Keratinocyte (primary cell): ENCODE results near the gene ALKAL2. TPM values are rescaled to one million over a fixed set of nuclear protein-coding genes. Genes with fewer than 3 reads are reported as not detected.

Experiments
- DNase-seq: peaks from one replicate; pipeline ENCODE4 v3.0.0-alpha.2; 2011; ENCODE audit warnings: low read depth, missing footprints, low spot score
- FAIRE-seq: peaks from 2 replicates; lab custom pipeline; 2011; peaks lifted over from hg19 to GRCh38; lab: Jason Lieb, UNC
- H2AFZ ChIP-seq: 2 replicates; pipeline ENCODE4 v1.6.0; 2012; ENCODE audit warnings: low read length, control low read depth, inconsistent platforms; ENCODE audit not compliant: control insufficient read depth
- H3K27ac ChIP-seq: 2 replicates; pipeline ENCODE4 v1.5.1; 2011; ENCODE audit warnings: low read length; ENCODE audit not compliant: control insufficient read depth, insufficient read depth
- H3K27me3 ChIP-seq: 3 replicates; pipeline ENCODE4 v1.6.0; 2011; ENCODE audit warnings: low read length; ENCODE audit not compliant: control insufficient read depth, insufficient read depth; ENCODE audit errors: extremely low read depth
- H3K36me3 ChIP-seq, 2 experiments: 2 replicates in 1 of 2; 3 replicates in 1 of 2; pipeline ENCODE4 v1.5.1; 2011; ENCODE audit warnings: low read length in 2 of 2, mild to moderate bottlenecking in 1 of 2; ENCODE audit not compliant: control insufficient read depth in 2 of 2, insufficient read depth in 2 of 2; ENCODE audit errors: extremely low read depth in 1 of 2
- H3K4me1 ChIP-seq: 3 replicates; pipeline ENCODE4 v1.5.1; 2011; ENCODE audit warnings: low read length; ENCODE audit not compliant: control insufficient read depth, insufficient read depth; ENCODE audit errors: extremely low read depth
- H3K4me2 ChIP-seq: 3 replicates; pipeline ENCODE4 v1.6.0; 2011; ENCODE audit warnings: low read depth, low read length; ENCODE audit not compliant: control insufficient read depth, insufficient read depth; ENCODE audit errors: extremely low read depth
- H3K4me3 ChIP-seq, 3 experiments: fragments of 200-600 bp in 1 of 3; sonication (generic) in 1 of 3; 2 replicates in 2 of 3; 3 replicates in 1 of 3; pipeline ENCODE4 v1.5.1; 2011 to 2016; ENCODE audit warnings: low read length in 3 of 3, mild to moderate bottlenecking in 3 of 3, control low read depth in 2 of 3, inconsistent platforms in 1 of 3, low read depth in 1 of 3, mixed read lengths in 1 of 3, mixed run types in 1 of 3, moderate library complexity in 1 of 3; ENCODE audit not compliant: control insufficient read depth in 2 of 3, insufficient read depth in 2 of 3; ENCODE audit errors: extremely low read depth in 1 of 3
- H3K79me2 ChIP-seq: 2 replicates; pipeline ENCODE4 v1.6.0; 2012; ENCODE audit warnings: low read length; ENCODE audit not compliant: control insufficient read depth, insufficient read depth
- H3K9ac ChIP-seq: 3 replicates; pipeline ENCODE4 v1.6.0; 2011; ENCODE audit warnings: low read length; ENCODE audit not compliant: control insufficient read depth, insufficient read depth; ENCODE audit errors: extremely low read depth
- H3K9me1 ChIP-seq: 3 replicates; pipeline ENCODE4 v1.6.0; 2011; ENCODE audit warnings: low read length; ENCODE audit not compliant: control insufficient read depth, insufficient read depth; ENCODE audit errors: extremely low read depth
- H3K9me3 ChIP-seq: 2 replicates; pipeline ENCODE4 v1.5.1; 2012; ENCODE audit warnings: low read depth, low read length; ENCODE audit not compliant: control insufficient read depth
- H4K20me1 ChIP-seq: 3 replicates; pipeline ENCODE4 v1.6.0; 2011; ENCODE audit warnings: low read length; ENCODE audit not compliant: control insufficient read depth, insufficient read depth; ENCODE audit errors: extremely low read depth
- EZH2 ChIP-seq: IDR thresholded peaks from one replicate; pipeline ENCODE4 v1.6.1; 2012; ENCODE audit warnings: inconsistent platforms, mild to moderate bottlenecking, low read length, moderate library complexity
- dilution Hi-C: fragments of 300-500 bp; cut with MboI; formaldehyde crosslinking; loops from one replicate; pipeline ENCODE4 v1.7.0; 2020; ENCODE audit warnings: low sequenced_read_pairs; ENCODE audit not compliant: extremely low pct_ligation_motif_present
- polyA plus RNA-seq, 5 experiments: library from polyadenylated mRNA; depleted of rRNA in 3 of 5; stranded (reverse) in 3 of 5; stranded (forward) in 1 of 5; unstranded in 1 of 5; fragments of >200 nt; gene quantifications; 1 replicate in 1 of 5; 2 replicates in 3 of 5; 3 replicates in 1 of 5; pipeline versions ENCODE4 v1.2.1 to v1.2.3, GENCODE V29; 2011 to 2012; ENCODE audit warnings: missing spikeins in 2 of 5, low read depth in 1 of 5, low replicate concordance in 1 of 5
- TF ChIP-seq, protein P1 (sequence below), 3 experiments: IDR thresholded peaks in 1 of 3; conservative IDR thresholded peaks in 1 of 3; optimal IDR thresholded peaks in 1 of 3; 2 replicates in 2 of 3; 3 replicates in 1 of 3; pipeline versions ENCODE3 to v1.5.1; 2011; ENCODE audit warnings: low read length in 3 of 3, mild to moderate bottlenecking in 3 of 3, moderate library complexity in 2 of 3, control low read depth in 1 of 3, inconsistent platforms in 1 of 3; ENCODE audit not compliant: insufficient read depth in 2 of 3; ENCODE audit errors: extremely low read depth in 1 of 3

Gene ALKAL2
- polyA plus RNA-seq, 1 donor (not counting 4 experiments of a cell fraction or from before 2014, with no cell fraction given) = not detected

DNA sequence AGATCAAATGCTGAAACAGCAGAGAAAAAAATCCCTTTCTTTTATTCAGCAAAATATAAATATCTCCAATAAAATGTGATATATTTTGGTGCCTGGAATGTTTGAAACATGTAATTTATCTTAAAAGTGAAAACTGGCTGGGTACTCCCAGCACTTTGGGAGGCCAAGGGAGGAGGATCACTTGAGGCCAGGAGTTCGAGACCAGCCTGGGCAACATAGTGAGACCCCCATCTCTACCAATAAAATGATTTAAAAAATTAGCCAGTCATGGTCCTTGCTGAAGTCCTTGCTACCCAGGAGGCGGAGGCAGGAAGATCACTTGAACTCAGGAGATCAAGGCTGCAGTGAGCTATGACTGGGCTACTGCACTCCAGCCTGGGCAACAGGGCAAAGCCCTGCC is 32.7 kb downstream of the ALKAL2 start:
- dilution Hi-C loops = no loop called here
- no peaks in the 10 kb centered on the region for H3K9me1 ChIP-seq
- H4K20me1 ChIP-seq = no peaks in the 10 kb centered on the region
- H3K4me2 ChIP-seq = no peak overlapping the region
- H3K27me3 ChIP-seq = no peaks in the 10 kb centered on the region
- peaks cover 2 to 5% of the 10 kb centered on the region in 2 experiments for H3K36me3 ChIP-seq
- no peak overlapping the region for H3K27ac ChIP-seq
- TF ChIP-seq, protein P1, sequence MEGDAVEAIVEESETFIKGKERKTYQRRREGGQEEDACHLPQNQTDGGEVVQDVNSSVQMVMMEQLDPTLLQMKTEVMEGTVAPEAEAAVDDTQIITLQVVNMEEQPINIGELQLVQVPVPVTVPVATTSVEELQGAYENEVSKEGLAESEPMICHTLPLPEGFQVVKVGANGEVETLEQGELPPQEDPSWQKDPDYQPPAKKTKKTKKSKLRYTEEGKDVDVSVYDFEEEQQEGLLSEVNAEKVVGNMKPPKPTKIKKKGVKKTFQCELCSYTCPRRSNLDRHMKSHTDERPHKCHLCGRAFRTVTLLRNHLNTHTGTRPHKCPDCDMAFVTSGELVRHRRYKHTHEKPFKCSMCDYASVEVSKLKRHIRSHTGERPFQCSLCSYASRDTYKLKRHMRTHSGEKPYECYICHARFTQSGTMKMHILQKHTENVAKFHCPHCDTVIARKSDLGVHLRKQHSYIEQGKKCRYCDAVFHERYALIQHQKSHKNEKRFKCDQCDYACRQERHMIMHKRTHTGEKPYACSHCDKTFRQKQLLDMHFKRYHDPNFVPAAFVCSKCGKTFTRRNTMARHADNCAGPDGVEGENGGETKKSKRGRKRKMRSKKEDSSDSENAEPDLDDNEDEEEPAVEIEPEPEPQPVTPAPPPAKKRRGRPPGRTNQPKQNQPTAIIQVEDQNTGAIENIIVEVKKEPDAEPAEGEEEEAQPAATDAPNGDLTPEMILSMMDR (optimal IDR thresholded peaks at IDR 0.05 in 1 of 3, IDR thresholded peaks at IDR 0.05 in 1 of 3, conservative IDR thresholded peaks at IDR 0.05 in 1 of 3; ENCODE audit: extremely low read depth in 1 of 3, insufficient read depth in 2 of 3, low read length in 3 of 3) = no peak
- no peak for TF ChIP-seq EZH2
- no peak overlapping the region for H3K9ac ChIP-seq
- FAIRE-seq (no peak), DNase-seq (no peak)
- no peaks in the 10 kb centered on the region for H3K9me3 ChIP-seq
- no peak overlapping the region for H2AFZ ChIP-seq
- no peak overlapping the region for H3K4me3 ChIP-seq
- no peaks in the 10 kb centered on the region for H3K4me1 ChIP-seq
- peaks cover under 1% of the 10 kb centered on the region for H3K79me2 ChIP-seq

DNA sequence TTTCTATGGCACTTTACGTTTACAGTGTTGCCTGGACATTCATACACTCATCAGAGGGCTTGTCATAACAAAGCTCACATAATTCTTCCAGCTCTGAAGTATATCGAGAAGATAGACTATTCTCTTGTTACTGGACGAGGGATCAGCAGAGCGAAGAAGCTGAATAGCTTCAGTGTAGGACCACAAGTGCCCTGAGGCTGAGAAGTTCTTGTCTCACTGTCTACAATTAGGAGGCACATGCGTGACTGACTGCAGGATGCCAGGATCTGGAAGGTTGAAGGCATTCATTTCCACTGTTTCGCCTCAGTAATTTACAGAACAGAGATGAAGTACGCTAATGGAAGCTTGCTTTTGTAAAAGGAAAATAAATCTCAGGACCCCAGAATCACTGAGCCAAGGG is 33.6 kb downstream of the ALKAL2 start:
- no peak for DNase-seq
- H3K27ac ChIP-seq = no peak overlapping the region

More for the DNA sequence above, 33.6 kb downstream of the ALKAL2 start:
- Histone ChIP-seq H3K9me1 (no peaks in the 10 kb centered on the region), H3K79me2 (no peaks in the 10 kb centered on the region), H3K27me3 (no peaks in the 10 kb centered on the region), H2AFZ (no peak overlapping the region), H3K9ac (no peak overlapping the region), H4K20me1 (no peaks in the 10 kb centered on the region), H3K36me3 (peaks cover 2 to 5% of the 10 kb centered on the region in 2 experiments), H3K4me3 (no peak overlapping the region), H3K4me2 (no peak overlapping the region), H3K4me1 (no peaks in the 10 kb centered on the region), H3K9me3 (no peaks in the 10 kb centered on the region)
- dilution Hi-C loops = no loop called here
- TF ChIP-seq EZH2 = no peak
- TF ChIP-seq, protein P1 (optimal IDR thresholded peaks at IDR 0.05 in 1 of 3, IDR thresholded peaks at IDR 0.05 in 1 of 3, conservative IDR thresholded peaks at IDR 0.05 in 1 of 3; ENCODE audit: extremely low read depth in 1 of 3, insufficient read depth in 2 of 3, low read length in 3 of 3) = no peak
- peak; percentile 5 for FAIRE-seq
